Measurements from ENCODE around the gene RAB35.
A peak's percentile ranks its signal among the peaks of the same experiment; 100 is the strongest.

RAB35 gene

GRCh38 chr12:120094485-120094884 is 22.1 kb downstream of the RAB35 start:
- TF ChIP-seq CTCF (IDR thresholded peaks at IDR 0.05; ENCODE audit: low read length, missing control alignments), result no peak

GRCh38 chr12:120093592-120094355 is 22.8 kb downstream of the RAB35 start:
- no peak overlapping the region for H3K4me3 ChIP-seq (replicated peaks; ENCODE audit: low read depth, low read length)
- no peak for TF ChIP-seq CTCF (IDR thresholded peaks at IDR 0.05; ENCODE audit: low read length, missing control alignments)
- DNase-seq (ENCODE audit: low read depth), result no peak

More at GRCh38 chr12:120094485-120094884, 22.1 kb downstream of the RAB35 start:
- H3K4me3 ChIP-seq (replicated peaks; ENCODE audit: low read depth, low read length), result no peak overlapping the region
- no peak for DNase-seq (ENCODE audit: low read depth)

- H3K4me3 ChIP-seq (replicated peaks; ENCODE audit: low read depth, low read length), result no peak overlapping the region
- TF ChIP-seq CTCF (IDR thresholded peaks at IDR 0.05; ENCODE audit: low read length, missing control alignments), result no peak
- DNase-seq (ENCODE audit: low read depth), result no peak
Measured at GRCh38 chr12:120093336-120093591, 23.3 kb downstream of the RAB35 start.

- DNase-seq (ENCODE audit: low read depth), result no peak
- no peak overlapping the region for H3K4me3 ChIP-seq (replicated peaks; ENCODE audit: low read depth, low read length)
- no peak for TF ChIP-seq CTCF (IDR thresholded peaks at IDR 0.05; ENCODE audit: low read length, missing control alignments)
Measured at GRCh38 chr12:120092551-120093335, 23.8 kb downstream of the RAB35 start.

GRCh38 chr12:120091371-120092090 is 25.0 kb downstream of the RAB35 start:
- TF ChIP-seq CTCF (IDR thresholded peaks at IDR 0.05; ENCODE audit: low read length, missing control alignments), result no peak
- peak; percentile 44 for DNase-seq (ENCODE audit: low read depth)
- H3K4me3 ChIP-seq (replicated peaks; ENCODE audit: low read depth, low read length), result no peak overlapping the region

- no peak for DNase-seq (ENCODE audit: low read depth)
- no peak overlapping the region for H3K4me3 ChIP-seq (replicated peaks; ENCODE audit: low read depth, low read length)
- TF ChIP-seq CTCF (IDR thresholded peaks at IDR 0.05; ENCODE audit: low read length, missing control alignments), result no peak
Measured at GRCh38 chr12:120090626-120091295, 25.8 kb downstream of the RAB35 start.

Data from fibroblast of pulmonary artery (primary cell).